Breast epithelium (tissue), 4 donors: ENCODE measurements around the gene ABCC1. TPM values are rescaled to one million over a fixed set of nuclear protein-coding genes. Genes with fewer than 3 reads are reported as not detected.

Experiments used
- DNase-seq, 2 donors: peaks; one replicate each; pipeline ENCODE4 v3.0.0-alpha.2; 2019; ENCODE audit warnings: low spot score in 2 of 2
- H3K27ac ChIP-seq, 2 donors: fragments of 200-600 bp; sonication (generic) in 1 of 2; one replicate each; pipeline ENCODE4 v1.5.1; 2016 to 2019; ENCODE audit warnings: mild to moderate bottlenecking in 1 of 2
- H3K27me3 ChIP-seq, 2 donors: fragments of 200-600 bp; sonication (generic) in 1 of 2; one replicate each; pipeline versions ENCODE4 v1.5.1 to v1.6.0; 2017 to 2019; ENCODE audit warnings: control low read depth in 1 of 2, mild to moderate bottlenecking in 1 of 2
- H3K36me3 ChIP-seq: fragments of 200-600 bp; one replicate; pipeline ENCODE4 v1.5.1; 2019
- H3K4me1 ChIP-seq, 2 donors: fragments of 200-600 bp; sonication (generic); one replicate each; pipeline ENCODE4 v1.5.1; 2016 to 2019; ENCODE audit warnings: control low read depth in 1 of 2
- H3K4me3 ChIP-seq, 3 donors: fragments of 200-600 bp; sonication (generic); 1 replicate in 2 of 3; 2 replicates in 1 of 3; pipeline ENCODE4 v1.5.1; 2016 to 2019; ENCODE audit warnings: mild to moderate bottlenecking in 3 of 3, moderate library complexity in 2 of 3
- H3K9me3 ChIP-seq, 2 donors: fragments of 200-600 bp; sonication (generic) in 1 of 2; one replicate each; pipeline ENCODE4 v1.5.1; 2016 to 2019; ENCODE audit warnings: control low read depth in 1 of 2
- POLR2A ChIP-seq: fragments of 450-650 bp; IDR thresholded peaks from one replicate; pipeline ENCODE4 v1.6.1; 2016; ENCODE audit warnings: antibody characterized with exemption, mild to moderate bottlenecking, moderate library complexity
- POLR2AphosphoS5 ChIP-seq, 3 donors: sonication (generic); formaldehyde crosslinking; IDR thresholded peaks; one replicate each; pipeline ENCODE4 v1.6.1; 2017; ENCODE audit warnings: antibody characterized with exemption in 3 of 3
- intact Hi-C: fragments of 100-400 bp; cut with DNase I; formaldehyde crosslinking; loops from one replicate; pipeline ENCODE4 v1.15.1; 2023; ENCODE audit warnings: low total_unique reads
- total RNA-seq, 3 donors: library from RNA; depleted of rRNA; stranded (reverse); fragments of >200 nt; gene quantifications; one replicate each; pipeline ENCODE4 v1.1.0, GENCODE V29; 2016
- TF ChIP-seq, protein P1 (sequence below), 3 donors: fragments of 450-650 bp; IDR thresholded peaks; one replicate each; pipeline ENCODE4 v1.5.1; 2016 to 2017; ENCODE audit warnings: antibody characterized with exemption in 3 of 3, mild to moderate bottlenecking in 3 of 3, moderate library complexity in 3 of 3

The ABCC1 gene
- total RNA-seq, 3 donors from 2014 or later: 14.6 to 26.9 (median 21.3) TPM

DNA sequence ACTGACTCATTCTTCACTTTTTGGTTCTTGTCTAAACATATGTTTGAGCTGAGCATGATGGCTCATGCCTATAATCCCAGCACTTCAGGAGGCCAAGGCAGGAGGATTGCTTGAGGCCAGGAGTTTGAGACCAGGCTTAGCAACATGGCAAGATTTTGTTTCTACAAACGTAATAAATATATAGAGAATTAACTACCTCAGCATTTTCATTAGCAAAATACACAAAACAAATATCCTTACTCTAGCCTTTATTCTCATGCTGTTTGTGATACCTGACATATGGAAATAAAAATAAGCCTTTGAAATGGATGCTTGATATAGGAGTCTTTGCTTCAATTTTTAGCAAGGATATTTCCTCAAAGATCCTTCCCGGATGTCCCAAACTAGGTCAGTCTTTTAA lies 132.8 kb downstream of the ABCC1 start:
- DNase-seq: no peak
- Histone ChIP-seq H3K27me3 (no peaks in the 10 kb centered on the region), H3K4me3 (no peak overlapping the region), H3K9me3 (peaks cover 0 to 7% of the 10 kb centered on the region in 2 donors), H3K36me3 (no peaks in the 10 kb centered on the region), H3K4me1 (no peaks in the 10 kb centered on the region), H3K27ac (no peak overlapping the region)
- intact Hi-C loops: no loop called here
- TF ChIP-seq POLR2AphosphoS5 (IDR thresholded peaks at IDR 0.05): no peak
- no peak for TF ChIP-seq POLR2A
- TF ChIP-seq, protein P1, sequence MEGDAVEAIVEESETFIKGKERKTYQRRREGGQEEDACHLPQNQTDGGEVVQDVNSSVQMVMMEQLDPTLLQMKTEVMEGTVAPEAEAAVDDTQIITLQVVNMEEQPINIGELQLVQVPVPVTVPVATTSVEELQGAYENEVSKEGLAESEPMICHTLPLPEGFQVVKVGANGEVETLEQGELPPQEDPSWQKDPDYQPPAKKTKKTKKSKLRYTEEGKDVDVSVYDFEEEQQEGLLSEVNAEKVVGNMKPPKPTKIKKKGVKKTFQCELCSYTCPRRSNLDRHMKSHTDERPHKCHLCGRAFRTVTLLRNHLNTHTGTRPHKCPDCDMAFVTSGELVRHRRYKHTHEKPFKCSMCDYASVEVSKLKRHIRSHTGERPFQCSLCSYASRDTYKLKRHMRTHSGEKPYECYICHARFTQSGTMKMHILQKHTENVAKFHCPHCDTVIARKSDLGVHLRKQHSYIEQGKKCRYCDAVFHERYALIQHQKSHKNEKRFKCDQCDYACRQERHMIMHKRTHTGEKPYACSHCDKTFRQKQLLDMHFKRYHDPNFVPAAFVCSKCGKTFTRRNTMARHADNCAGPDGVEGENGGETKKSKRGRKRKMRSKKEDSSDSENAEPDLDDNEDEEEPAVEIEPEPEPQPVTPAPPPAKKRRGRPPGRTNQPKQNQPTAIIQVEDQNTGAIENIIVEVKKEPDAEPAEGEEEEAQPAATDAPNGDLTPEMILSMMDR (IDR thresholded peaks at IDR 0.05): no peak

DNA sequence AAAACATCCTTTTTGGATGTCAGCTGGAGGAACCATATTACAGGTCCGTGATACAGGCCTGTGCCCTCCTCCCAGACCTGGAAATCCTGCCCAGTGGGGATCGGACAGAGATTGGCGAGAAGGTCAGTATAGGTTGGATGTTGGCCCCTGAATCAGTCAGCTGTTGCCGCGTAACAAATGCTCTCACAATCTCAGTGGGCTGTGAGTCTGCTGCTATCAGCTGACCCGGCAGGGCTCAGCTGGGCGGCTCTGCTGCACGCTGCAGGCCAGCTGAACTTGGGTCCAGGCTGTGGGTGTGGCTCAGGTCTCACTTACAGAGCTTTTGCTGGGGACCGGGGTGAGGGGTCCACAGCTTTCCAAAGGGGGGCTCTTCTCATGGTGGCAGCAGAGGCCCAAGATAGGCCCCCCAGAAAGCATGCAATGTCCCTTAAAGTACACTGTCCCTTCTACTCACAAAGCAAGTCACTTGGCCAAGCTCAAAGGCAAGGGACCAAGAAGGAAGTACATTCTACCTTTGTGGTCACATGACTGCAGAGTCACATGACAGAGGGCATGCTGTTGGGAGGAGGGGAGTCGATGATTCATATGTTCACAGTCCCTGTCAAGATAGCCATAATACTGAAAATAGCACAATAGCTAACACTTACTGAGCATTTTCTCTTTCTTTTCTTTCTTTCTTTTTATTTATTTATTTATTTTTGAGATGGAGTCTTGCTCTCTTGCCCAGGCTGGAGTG lies 134.2 kb downstream of the ABCC1 start:
- no peak for DNase-seq
- intact Hi-C loops: no loop called here
- TF ChIP-seq, protein P1 (IDR thresholded peaks at IDR 0.05): no peak
- TF ChIP-seq POLR2A: no peak
- TF ChIP-seq POLR2AphosphoS5 (IDR thresholded peaks at IDR 0.05): no peak
- H3K4me3 ChIP-seq: no peak overlapping the region
- H3K4me1 ChIP-seq: no peaks in the 10 kb centered on the region
- no peaks in the 10 kb centered on the region for H3K27me3 ChIP-seq
- peaks cover 0 to 7% of the 10 kb centered on the region in 2 donors for H3K9me3 ChIP-seq
- no peak overlapping the region for H3K27ac ChIP-seq
- no peaks in the 10 kb centered on the region for H3K36me3 ChIP-seq

DNA sequence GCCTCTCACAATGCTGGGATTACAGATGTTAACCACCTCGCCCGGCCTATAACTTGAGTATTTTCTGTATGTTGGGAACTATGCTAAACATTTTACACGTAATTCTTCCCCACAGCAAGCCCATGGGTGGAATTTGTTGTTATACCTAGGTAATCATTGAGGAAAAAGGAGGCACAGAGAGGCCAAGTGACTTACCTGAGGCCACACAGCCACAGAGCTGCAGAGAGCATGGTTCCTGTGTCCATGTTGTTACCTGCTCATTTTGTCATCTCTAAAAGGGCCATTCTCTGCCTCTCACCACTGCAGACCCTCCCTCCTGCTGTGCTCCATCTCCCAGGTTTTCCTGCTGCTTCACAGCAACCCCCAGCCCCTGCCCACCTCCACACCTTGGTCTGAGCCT lies 135.5 kb downstream of the ABCC1 start:
- no peaks in the 10 kb centered on the region for H3K27me3 ChIP-seq
- DNase-seq: no peak
- intact Hi-C loops: no loop called here
- TF ChIP-seq, protein P1 (IDR thresholded peaks at IDR 0.05): no peak
- TF ChIP-seq POLR2A (no peak), POLR2AphosphoS5 (IDR thresholded peaks at IDR 0.05) (no peak)
- no peaks in the 10 kb centered on the region for H3K36me3 ChIP-seq
- H3K9me3 ChIP-seq: peaks cover 0 to 7% of the 10 kb centered on the region in 2 donors
- H3K4me1 ChIP-seq: no peaks in the 10 kb centered on the region
- H3K4me3 ChIP-seq: no peak overlapping the region
- H3K27ac ChIP-seq: no peak overlapping the region

DNA sequence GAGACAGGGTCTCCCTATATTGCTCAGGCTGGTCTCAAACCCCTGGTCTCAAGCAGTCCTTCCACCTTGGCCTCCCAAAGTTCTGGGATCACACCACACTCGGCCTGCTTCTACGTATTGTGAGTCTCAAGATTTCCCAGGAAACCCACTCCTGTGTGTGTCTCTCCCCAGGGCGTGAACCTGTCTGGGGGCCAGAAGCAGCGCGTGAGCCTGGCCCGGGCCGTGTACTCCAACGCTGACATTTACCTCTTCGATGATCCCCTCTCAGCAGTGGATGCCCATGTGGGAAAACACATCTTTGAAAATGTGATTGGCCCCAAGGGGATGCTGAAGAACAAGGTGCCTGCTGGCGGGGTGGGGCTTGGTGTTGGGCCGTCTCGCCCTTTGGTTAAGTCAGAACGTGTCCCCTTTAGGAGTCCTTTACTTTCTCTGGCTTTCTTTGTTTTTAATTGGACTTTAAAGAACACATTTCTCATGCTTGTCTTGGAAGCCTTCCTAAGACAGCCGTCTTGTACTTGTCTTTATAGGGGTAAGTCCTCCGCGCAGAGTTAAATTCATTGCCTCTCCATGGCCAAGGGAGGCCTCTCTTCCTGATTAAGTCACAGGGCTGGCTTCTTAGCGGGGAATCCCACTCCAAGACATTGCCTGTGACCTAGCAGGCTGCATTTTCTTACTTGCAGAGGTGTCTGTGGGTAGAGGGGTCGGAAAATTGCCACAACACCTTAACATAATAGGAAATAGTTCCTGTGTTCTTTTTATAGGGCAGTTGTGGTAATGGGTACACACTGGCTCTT lies 137.4 kb downstream of the ABCC1 start:
- Histone ChIP-seq H3K4me1 (no peaks in the 10 kb centered on the region), H3K9me3 (peaks cover 0 to 7% of the 10 kb centered on the region in 2 donors), H3K27me3 (no peaks in the 10 kb centered on the region), H3K36me3 (no peaks in the 10 kb centered on the region), H3K4me3 (no peak overlapping the region), H3K27ac (no peak overlapping the region)
- TF ChIP-seq POLR2A (no peak), POLR2AphosphoS5 (IDR thresholded peaks at IDR 0.05) (no peak)
- TF ChIP-seq, protein P1 (IDR thresholded peaks at IDR 0.05): no peak
- intact Hi-C loops: no loop called here
- no peak for DNase-seq

DNA sequence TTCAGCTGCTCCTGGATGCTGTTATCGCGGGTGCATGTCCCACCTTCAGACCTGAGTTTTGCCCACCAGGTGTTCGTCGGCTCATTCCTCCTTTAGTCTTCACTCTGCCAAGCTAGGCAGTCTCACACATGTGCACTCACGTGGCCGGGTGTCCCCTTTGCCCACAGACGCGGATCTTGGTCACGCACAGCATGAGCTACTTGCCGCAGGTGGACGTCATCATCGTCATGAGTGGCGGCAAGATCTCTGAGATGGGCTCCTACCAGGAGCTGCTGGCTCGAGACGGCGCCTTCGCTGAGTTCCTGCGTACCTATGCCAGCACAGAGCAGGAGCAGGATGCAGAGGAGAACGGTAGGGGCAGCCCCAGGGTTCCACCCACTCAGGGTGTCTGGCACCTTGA lies 140.8 kb downstream of the ABCC1 start:
- no peak overlapping the region for H3K27ac ChIP-seq
- H3K27me3 ChIP-seq: no peaks in the 10 kb centered on the region
- no peaks in the 10 kb centered on the region for H3K4me1 ChIP-seq
- DNase-seq: no peak
- intact Hi-C loops: no loop called here
- no peaks in the 10 kb centered on the region for H3K9me3 ChIP-seq
- TF ChIP-seq, protein P1 (IDR thresholded peaks at IDR 0.05): no peak
- TF ChIP-seq POLR2AphosphoS5 (IDR thresholded peaks at IDR 0.05) (no peak), POLR2A (no peak)
- H3K36me3 ChIP-seq: no peaks in the 10 kb centered on the region
- H3K4me3 ChIP-seq: no peak overlapping the region
